Spleen (tissue), 11 donors: ENCODE data around the gene CYFIP2. TPM values are rescaled to one million over a fixed set of nuclear protein-coding genes. Genes with fewer than 3 reads are reported as not detected.

ENCODE experiments used
- DNase-seq: peaks from one replicate; pipeline ENCODE4 v3.0.0-alpha.2; 2020
- H3K27ac ChIP-seq, 8 donors: fragments of 200-600 bp; sonication (generic) in 7 of 8; 1 replicate in 4 of 8; 2 replicates in 4 of 8; pipeline versions ENCODE4 v1.5.0 to v1.8.0; 2016 to 2021; ENCODE audit warnings: inconsistent platforms in 4 of 8, mild to moderate bottlenecking in 4 of 8, moderate library complexity in 1 of 8
- H3K27me3 ChIP-seq, 7 donors: fragments of 200-600 bp; sonication (generic) in 6 of 7; replicated peaks in 1 of 7; 1 replicate in 4 of 7; 2 replicates in 3 of 7; pipeline versions ENCODE4 v1.5.0 to v1.8.0; 2016 to 2021; ENCODE audit warnings: inconsistent platforms in 3 of 7, mild to moderate bottlenecking in 1 of 7
- H3K36me3 ChIP-seq, 6 donors: fragments of 200-600 bp; sonication (generic) in 5 of 6; 1 replicate in 4 of 6; 2 replicates in 2 of 6; pipeline versions ENCODE4 v1.5.0 to v1.8.0; 2016 to 2021; ENCODE audit warnings: inconsistent platforms in 2 of 6
- H3K4me1 ChIP-seq, 6 donors: fragments of 200-600 bp; sonication (generic) in 5 of 6; 1 replicate in 3 of 6; 2 replicates in 3 of 6; pipeline versions ENCODE4 v1.5.0 to v1.8.0; 2016 to 2021; ENCODE audit warnings: inconsistent platforms in 3 of 6
- H3K4me3 ChIP-seq, 8 donors: fragments of 200-600 bp; sonication (generic) in 7 of 8; 1 replicate in 4 of 8; 2 replicates in 4 of 8; pipeline versions ENCODE4 v1.5.0 to v1.8.0; 2016 to 2021; ENCODE audit warnings: inconsistent platforms in 4 of 8, mild to moderate bottlenecking in 4 of 8, moderate library complexity in 2 of 8
- H3K9me3 ChIP-seq, 8 donors: fragments of 200-600 bp; sonication (generic) in 7 of 8; 1 replicate in 4 of 8; 2 replicates in 4 of 8; pipeline versions ENCODE4 v1.5.0 to v1.8.0; 2016 to 2021; ENCODE audit warnings: inconsistent platforms in 4 of 8
- POLR2A ChIP-seq, 3 donors: fragments of 450-650 bp; IDR thresholded peaks; one replicate each; pipeline ENCODE4 v1.5.1; 2017; ENCODE audit warnings: antibody characterized with exemption in 3 of 3, mild to moderate bottlenecking in 1 of 3
- POLR2AphosphoS5 ChIP-seq, 3 donors: sonication (generic); formaldehyde crosslinking; IDR thresholded peaks; one replicate each; pipeline ENCODE4 v1.5.1; 2017; ENCODE audit warnings: antibody characterized with exemption in 3 of 3
- whole genome bisulfite sequencing, 5 donors: extraction: QIAGEN DNeasy Blood & Tissue Kit in 3 of 5; methylation state at CpG; one replicate each; pipeline versions ENCODE4 v1.1.5 to v1.1.7; 2013 to 2018; 5-methylcytosine and 5-hydroxymethylcytosine counted together
- intact Hi-C: fragments of 100-400 bp; cut with DNase I; formaldehyde crosslinking; loops from one replicate; pipeline ENCODE4 v1.15.0; 2023; ENCODE audit warnings: low total_unique reads
- polyA plus RNA-seq, 3 donors: library from polyadenylated mRNA; stranded (reverse); fragments of 200-250 nt; gene quantifications; one replicate each; pipeline ENCODE4 v1.2.1, GENCODE V29; 2013
- total RNA-seq, 7 donors: library from RNA; depleted of rRNA in 3 of 7; stranded (reverse); fragments of >200 nt in 3 of 7; fragmentation: NEBNext Ultra II Directional in 4 of 7; extraction: Animal tissue kit (Norgen Biotek cat#: 25700) in 4 of 7; gene quantifications; one replicate each; pipeline versions ENCODE4 v1.1.0 to v1.2.1, GENCODE V29; 2016 to 2021
- TF ChIP-seq, protein P1 (sequence below), 11 experiments: fragments of 200-600 bp in 7 of 11; fragments of 450-650 bp in 4 of 11; sonication (generic) in 4 of 11; IDR thresholded peaks in 8 of 11; conservative IDR thresholded peaks in 3 of 11; 1 replicate in 7 of 11; 2 replicates in 4 of 11; pipeline versions ENCODE4 v1.4.0 to v1.8.0; 2016 to 2021; ENCODE audit warnings: antibody characterized with exemption in 11 of 11, inconsistent platforms in 4 of 11, mild to moderate bottlenecking in 1 of 11
- donor health status: healthy with polysubstance abuse.
- donor health status: DM: no; HTN: no; CAD: no; lungs with moderate emphysema.
- donor health status: DM: no; HTN: no; CAD: no.
- donor health status: Bipolar disorder and iron deficiency.
- donor health status: healthy.
- donor health status: DM: no; HTN: no; CAD: no.
- donor health status: DM: yes; HTN: yes; CAD: no.

Gene CYFIP2
- total and polyA plus RNA-seq, 10 donors, result 74.8 to 232 (median 159) TPM

GRCh38 chr5:157278319-157279037 is 12.6 kb downstream of the CYFIP2 start:
- 90 to 97% (median 92%) methylated on average over 2 of the region's 2 CpGs for WGBS, 5 donors
- no peak for DNase-seq
- Histone ChIP-seq H3K9me3 (no peaks in the 10 kb centered on the region), H3K27ac (peak overlapping the region in 2 of 8 donors; percentile 28 to 58), H3K4me3 (no peak overlapping the region), H3K36me3 (no peaks in the 10 kb centered on the region), H3K27me3 (no peaks in the 10 kb centered on the region), H3K4me1 (peaks cover under 1 to 99% (median 78%) of the 10 kb centered on the region in 6 donors)
- intact Hi-C loops, result no loop called here
- TF ChIP-seq, protein P1, sequence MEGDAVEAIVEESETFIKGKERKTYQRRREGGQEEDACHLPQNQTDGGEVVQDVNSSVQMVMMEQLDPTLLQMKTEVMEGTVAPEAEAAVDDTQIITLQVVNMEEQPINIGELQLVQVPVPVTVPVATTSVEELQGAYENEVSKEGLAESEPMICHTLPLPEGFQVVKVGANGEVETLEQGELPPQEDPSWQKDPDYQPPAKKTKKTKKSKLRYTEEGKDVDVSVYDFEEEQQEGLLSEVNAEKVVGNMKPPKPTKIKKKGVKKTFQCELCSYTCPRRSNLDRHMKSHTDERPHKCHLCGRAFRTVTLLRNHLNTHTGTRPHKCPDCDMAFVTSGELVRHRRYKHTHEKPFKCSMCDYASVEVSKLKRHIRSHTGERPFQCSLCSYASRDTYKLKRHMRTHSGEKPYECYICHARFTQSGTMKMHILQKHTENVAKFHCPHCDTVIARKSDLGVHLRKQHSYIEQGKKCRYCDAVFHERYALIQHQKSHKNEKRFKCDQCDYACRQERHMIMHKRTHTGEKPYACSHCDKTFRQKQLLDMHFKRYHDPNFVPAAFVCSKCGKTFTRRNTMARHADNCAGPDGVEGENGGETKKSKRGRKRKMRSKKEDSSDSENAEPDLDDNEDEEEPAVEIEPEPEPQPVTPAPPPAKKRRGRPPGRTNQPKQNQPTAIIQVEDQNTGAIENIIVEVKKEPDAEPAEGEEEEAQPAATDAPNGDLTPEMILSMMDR (IDR thresholded peaks at IDR 0.05 in 8 of 11, conservative IDR thresholded peaks at IDR 0.05 in 3 of 11), result no peak
- TF ChIP-seq POLR2A (IDR thresholded peaks at IDR 0.05), result no peak
- no peak for TF ChIP-seq POLR2AphosphoS5 (IDR thresholded peaks at IDR 0.05)

DNA sequence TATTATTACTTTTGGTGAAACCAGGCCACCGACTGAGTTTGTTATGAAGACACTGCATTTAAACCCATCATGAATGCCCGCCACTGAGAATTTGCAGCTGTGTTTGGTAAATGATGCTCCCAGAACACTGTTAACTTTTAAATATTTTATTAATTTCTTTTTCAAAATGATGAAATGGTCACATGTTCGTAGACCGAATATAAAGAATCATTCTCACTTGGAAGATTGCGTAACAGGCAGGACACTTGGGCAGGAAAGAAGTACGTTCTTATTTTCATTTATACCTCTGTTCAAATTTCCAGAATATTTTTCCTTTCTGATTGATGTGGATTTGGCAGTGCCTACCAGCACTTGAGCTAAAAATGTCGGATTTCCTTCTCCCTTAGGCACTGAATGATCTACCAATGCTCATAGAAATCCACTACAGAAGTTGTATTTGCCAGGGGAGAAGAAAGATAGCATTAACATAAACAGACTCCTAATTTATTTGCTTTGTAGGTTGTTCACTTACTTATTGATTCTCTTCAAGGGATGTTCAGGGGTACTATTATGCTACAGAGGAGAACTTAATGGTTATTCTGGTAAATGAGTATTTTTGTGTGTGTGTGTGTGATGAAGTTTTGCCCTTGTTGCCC is 13.8 kb downstream of the CYFIP2 start:
- intact Hi-C loops, result no loop called here
- peaks cover 0 to 99% (median 77%) of the 10 kb centered on the region in 6 donors for H3K4me1 ChIP-seq
- peak overlapping the region in 5 of 8 donors; percentile 39 to 76 (median 58) for H3K27ac ChIP-seq
- no peaks in the 10 kb centered on the region for H3K36me3 ChIP-seq
- no peaks in the 10 kb centered on the region for H3K27me3 ChIP-seq
- DNase-seq, result no peak
- H3K4me3 ChIP-seq, result no peak overlapping the region
- WGBS, 5 donors, result 67 to 81% (median 78%) methylated on average over 7 of the region's 7 CpGs
- TF ChIP-seq POLR2A (IDR thresholded peaks at IDR 0.05) (no peak), POLR2AphosphoS5 (IDR thresholded peaks at IDR 0.05) (no peak)
- TF ChIP-seq, protein P1 (IDR thresholded peaks at IDR 0.05 in 8 of 11, conservative IDR thresholded peaks at IDR 0.05 in 3 of 11), result no peak
- H3K9me3 ChIP-seq, result no peaks in the 10 kb centered on the region

DNA sequence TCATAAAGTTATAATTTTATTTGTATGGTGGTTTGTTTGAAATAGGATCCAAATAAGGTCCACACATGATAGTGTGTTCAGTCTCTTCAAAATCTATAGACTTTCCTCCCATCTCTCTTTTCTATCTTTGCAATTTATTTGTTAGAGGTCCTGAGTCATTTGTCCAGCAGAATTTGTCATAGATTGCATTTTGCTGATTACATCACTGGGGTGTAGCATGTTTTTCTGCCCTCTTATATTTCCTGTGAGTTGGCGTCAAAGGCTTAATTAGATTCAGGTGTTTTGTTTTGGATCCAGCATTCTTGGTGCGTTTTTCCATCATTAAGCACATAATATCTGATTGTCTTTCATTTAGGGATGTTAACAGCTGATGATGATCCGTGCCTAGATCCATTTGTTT is 15.0 kb downstream of the CYFIP2 start:
- Histone ChIP-seq H3K27me3 (no peaks in the 10 kb centered on the region), H3K4me3 (no peak overlapping the region), H3K4me1 (peaks cover 0 to 96% (median 66%) of the 10 kb centered on the region in 6 donors), H3K27ac (peak overlapping the region in 5 of 8 donors; percentile 39 to 76 (median 58)), H3K9me3 (no peaks in the 10 kb centered on the region), H3K36me3 (peaks cover 0 to 11% (median 9%) of the 10 kb centered on the region in 6 donors)
- TF ChIP-seq, protein P1 (IDR thresholded peaks at IDR 0.05 in 8 of 11, conservative IDR thresholded peaks at IDR 0.05 in 3 of 11), result no peak
- TF ChIP-seq POLR2A (IDR thresholded peaks at IDR 0.05) (no peak), POLR2AphosphoS5 (IDR thresholded peaks at IDR 0.05) (no peak)
- no peak for DNase-seq
- 64 to 83% (median 72%) methylated on average over 3 of the region's 3 CpGs for WGBS, 5 donors
- intact Hi-C loops, result no loop called here

GRCh38 chr5:157282150-157282549 is 16.2 kb downstream of the CYFIP2 start:
- intact Hi-C loops, result no loop called here
- TF ChIP-seq POLR2AphosphoS5 (IDR thresholded peaks at IDR 0.05), result no peak
- TF ChIP-seq, protein P1 (IDR thresholded peaks at IDR 0.05 in 8 of 11, conservative IDR thresholded peaks at IDR 0.05 in 3 of 11), result no peak
- no peak for TF ChIP-seq POLR2A (IDR thresholded peaks at IDR 0.05)

More at GRCh38 chr5:157282150-157282549, 16.2 kb downstream of the CYFIP2 start:
- Histone ChIP-seq H3K4me1 (peaks cover 0 to 84% (median 61%) of the 10 kb centered on the region in 6 donors), H3K27me3 (no peaks in the 10 kb centered on the region), H3K4me3 (no peak overlapping the region), H3K27ac (peak overlapping the region in 4 of 8 donors; percentile 62 to 76 (median 69)), H3K9me3 (no peaks in the 10 kb centered on the region), H3K36me3 (peaks cover 0 to 23% (median 19%) of the 10 kb centered on the region in 6 donors)
- no peak for DNase-seq
